BE2C (cell line): ENCODE data around the gene CMYA5.

Experiments
- DNase-seq: peaks from one replicate; pipeline ENCODE4 v3.0.0-alpha.2; 2020
- H3K27me3 ChIP-seq: fragments of 250-450 bp; sonication (Bioruptor Pico); 2 replicates; pipeline ENCODE4 v1.5.1; 2020; ENCODE audit warnings: mild to moderate bottlenecking
- H3K36me3 ChIP-seq: fragments of 250-450 bp; sonication (Bioruptor Pico); 2 replicates; pipeline ENCODE4 v1.5.1; 2020; ENCODE audit warnings: mild to moderate bottlenecking
- H3K4me1 ChIP-seq: fragments of 250-450 bp; sonication (Bioruptor Pico); 2 replicates; pipeline ENCODE4 v1.5.1; 2020
- H3K4me3 ChIP-seq: 2 replicates; pipeline ENCODE4 v1.5.1; 2011; ENCODE audit warnings: low read depth, low read length
- H3K9me3 ChIP-seq: fragments of 250-450 bp; sonication (Bioruptor Pico); 2 replicates; pipeline ENCODE4 v1.5.1; 2020
- CTCF ChIP-seq: IDR thresholded peaks from 2 replicates; pipeline ENCODE4 v1.5.1; 2012; ENCODE audit warnings: mild to moderate bottlenecking, low read depth, low read length

CMYA5 gene

DNA sequence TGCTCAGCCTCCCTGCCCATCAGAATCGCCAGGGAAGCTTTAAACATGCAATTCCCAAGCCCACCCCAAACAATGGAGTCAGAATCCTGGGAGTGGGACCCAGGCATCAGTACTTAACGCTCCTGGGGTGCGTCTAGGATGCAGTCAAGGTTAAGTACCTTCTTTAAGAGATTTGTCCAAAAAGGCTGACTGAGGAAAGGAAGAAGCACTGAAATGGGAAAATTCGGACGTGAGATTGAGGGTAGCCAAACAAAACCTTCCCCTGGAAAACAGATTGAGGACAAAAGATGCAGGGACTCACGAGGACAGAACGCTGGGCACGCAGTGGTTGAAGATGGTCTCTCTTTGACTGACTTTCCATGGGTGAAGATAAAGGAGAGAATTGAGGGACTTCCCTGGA lies 157.9 kb downstream of the CMYA5 start:
- Histone ChIP-seq H3K4me3 (no peak overlapping the region), H3K36me3 (no peaks in the 10 kb centered on the region), H3K4me1 (no peaks in the 10 kb centered on the region), H3K27me3 (peaks cover 38% of the 10 kb centered on the region), H3K9me3 (no peaks in the 10 kb centered on the region; the same call in 1 of the 2 replicates)
- TF ChIP-seq CTCF = no peak
- no peak for DNase-seq

DNA sequence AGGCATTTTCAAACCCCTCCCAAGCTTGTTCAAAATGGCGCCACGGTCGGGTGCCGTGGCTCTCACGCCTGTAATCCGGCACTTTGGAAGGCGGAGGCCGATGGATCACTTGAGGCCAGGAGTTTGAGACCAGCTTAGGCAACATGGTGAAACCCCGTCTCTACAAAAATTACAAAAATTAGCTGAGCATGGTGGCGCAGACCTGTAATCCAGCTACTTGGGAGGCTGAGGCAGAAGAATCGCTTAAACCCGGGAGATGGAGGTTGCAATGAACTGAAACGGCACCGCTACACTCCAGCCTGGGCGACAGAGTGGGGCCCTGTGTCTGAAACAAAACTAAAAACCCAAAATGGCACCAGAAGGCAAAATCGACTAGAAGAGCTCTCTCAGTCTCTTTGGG lies 159.4 kb downstream of the CMYA5 start:
- TF ChIP-seq CTCF = no peak
- Histone ChIP-seq H3K4me1 (no peaks in the 10 kb centered on the region), H3K4me3 (no peak overlapping the region), H3K27me3 (peaks cover 48% of the 10 kb centered on the region), H3K9me3 (no peaks in the 10 kb centered on the region; the same call in 1 of the 2 replicates), H3K36me3 (no peaks in the 10 kb centered on the region)
- no peak for DNase-seq
